BJ (cell line): ENCODE results near the gene LYL1. TPM values are rescaled to one million over a fixed set of nuclear protein-coding genes. Genes with fewer than 3 reads are reported as not detected.

Experiments
- CTCF ChIA-PET: fragments of 350-600 bp; formaldehyde crosslinking; extraction: SDS; loops from one replicate; lab custom pipeline; 2021; ENCODE audit warnings: antibody characterized with exemption, inconsistent platforms; lab: Yijun Ruan, JAX
- POLR2A ChIA-PET: fragments of 300-600 bp; sonication (Branson Sonifier 250); formaldehyde crosslinking; extraction: SDS; loops from one replicate; lab custom pipeline; 2021; ENCODE audit warnings: antibody characterized with exemption; lab: Charles Lee
- DNase-seq: peaks from one replicate; pipeline ENCODE4 v3.0.0-alpha.2; 2011; ENCODE audit warnings: low read depth
- H3K27me3 ChIP-seq: 2 replicates; pipeline ENCODE4 v1.6.0; 2011; ENCODE audit warnings: low read length; ENCODE audit not compliant: control insufficient read depth, insufficient read depth
- H3K36me3 ChIP-seq: 2 replicates; pipeline ENCODE4 v1.5.1; 2011; ENCODE audit warnings: low read length; ENCODE audit not compliant: control insufficient read depth, insufficient read depth
- H3K4me3 ChIP-seq: 2 replicates; pipeline ENCODE4 v1.5.1; 2011; ENCODE audit warnings: low read depth, mild to moderate bottlenecking, control low read depth, low read length
- CTCF ChIP-seq: IDR thresholded peaks from 2 replicates; pipeline ENCODE4 v1.5.1; 2011; ENCODE audit warnings: low read depth, mild to moderate bottlenecking, control low read depth, inconsistent platforms, low read length, moderate library complexity; ENCODE audit not compliant: insufficient read depth
- polyA plus RNA-seq: library from polyadenylated mRNA; depleted of rRNA; stranded (reverse); fragments of >200 nt; gene quantifications from 2 replicates; pipeline ENCODE4 v1.2.3, GENCODE V29; 2011

The LYL1 gene
- polyA plus RNA-seq, 1 experiment = 0.29 TPM

- Histone ChIP-seq H3K27me3 (no peaks in the 10 kb centered on the region), H3K36me3 (peaks cover 38% of the 10 kb centered on the region), H3K4me3 (no peak overlapping the region)
- DNase-seq = no peak
- TF ChIP-seq CTCF = no peak
- CTCF ChIA-PET = no interaction called here
- POLR2A ChIA-PET = no interaction called here
Measured at GRCh38 chr19:13138171-13138915, 35.7 kb upstream of the LYL1 start.

GRCh38 chr19:13137290-13137794 lies 34.7 kb upstream of the LYL1 start:
- no peak for DNase-seq
- Histone ChIP-seq H3K36me3 (peaks cover 38% of the 10 kb centered on the region), H3K27me3 (no peaks in the 10 kb centered on the region), H3K4me3 (no peak overlapping the region)
- CTCF ChIA-PET = no interaction called here
- POLR2A ChIA-PET = no interaction called here
- TF ChIP-seq CTCF = no peak

GRCh38 chr19:13135068-13136062 lies 32.7 kb upstream of the LYL1 start:
- ChIA-PET POLR2A (no interaction called here), CTCF (interaction anchor here (1.2 to 1.6 kb wide), 4 partner anchors 16 to 170 kb away, joined by 3 to 5 read pairs (median 3); no protein-coding TSS in a partner anchor)
- TF ChIP-seq CTCF = no peak
- Histone ChIP-seq H3K27me3 (no peaks in the 10 kb centered on the region), H3K36me3 (peaks cover 38% of the 10 kb centered on the region), H3K4me3 (no peak overlapping the region)
- DNase-seq = no peak

- ChIA-PET POLR2A (no interaction called here), CTCF (interaction anchor here (0.9 to 1.6 kb wide), 4 partner anchors 9 to 169 kb away, joined by 3 to 5 read pairs (median 3); no protein-coding TSS in a partner anchor)
- DNase-seq = no peak
Measured at GRCh38 chr19:13134626-13135025, 32.0 kb upstream of the LYL1 start.

More at GRCh38 chr19:13134626-13135025, 32.0 kb upstream of the LYL1 start:
- Histone ChIP-seq H3K4me3 (no peak overlapping the region), H3K27me3 (no peaks in the 10 kb centered on the region), H3K36me3 (peaks cover 38% of the 10 kb centered on the region)
- no peak for TF ChIP-seq CTCF
